Measurements from ENCODE around the gene CFAP20.

The CFAP20 gene

DNA sequence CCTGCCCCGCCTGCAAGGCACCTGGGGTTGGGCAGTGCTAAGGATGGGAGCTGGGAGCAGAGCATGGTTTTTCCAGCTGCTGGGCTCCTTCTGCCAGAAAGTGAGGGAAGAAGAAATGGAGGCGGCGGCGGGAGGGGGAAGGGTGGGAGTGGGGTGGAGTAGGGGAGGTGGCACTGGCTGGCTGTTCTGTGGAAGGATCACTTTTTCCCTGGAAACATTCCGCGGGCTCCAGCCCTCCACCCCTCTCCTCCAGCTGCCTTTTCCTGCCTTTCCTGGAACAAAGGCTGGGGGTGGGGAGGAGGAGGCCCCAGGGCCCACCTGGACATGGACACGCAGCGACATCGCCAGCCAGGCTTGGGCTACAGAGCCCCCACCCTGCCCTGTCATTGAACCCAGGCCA lies 41.1 kb downstream of the CFAP20 start:
- TF ChIP-seq, protein P1, sequence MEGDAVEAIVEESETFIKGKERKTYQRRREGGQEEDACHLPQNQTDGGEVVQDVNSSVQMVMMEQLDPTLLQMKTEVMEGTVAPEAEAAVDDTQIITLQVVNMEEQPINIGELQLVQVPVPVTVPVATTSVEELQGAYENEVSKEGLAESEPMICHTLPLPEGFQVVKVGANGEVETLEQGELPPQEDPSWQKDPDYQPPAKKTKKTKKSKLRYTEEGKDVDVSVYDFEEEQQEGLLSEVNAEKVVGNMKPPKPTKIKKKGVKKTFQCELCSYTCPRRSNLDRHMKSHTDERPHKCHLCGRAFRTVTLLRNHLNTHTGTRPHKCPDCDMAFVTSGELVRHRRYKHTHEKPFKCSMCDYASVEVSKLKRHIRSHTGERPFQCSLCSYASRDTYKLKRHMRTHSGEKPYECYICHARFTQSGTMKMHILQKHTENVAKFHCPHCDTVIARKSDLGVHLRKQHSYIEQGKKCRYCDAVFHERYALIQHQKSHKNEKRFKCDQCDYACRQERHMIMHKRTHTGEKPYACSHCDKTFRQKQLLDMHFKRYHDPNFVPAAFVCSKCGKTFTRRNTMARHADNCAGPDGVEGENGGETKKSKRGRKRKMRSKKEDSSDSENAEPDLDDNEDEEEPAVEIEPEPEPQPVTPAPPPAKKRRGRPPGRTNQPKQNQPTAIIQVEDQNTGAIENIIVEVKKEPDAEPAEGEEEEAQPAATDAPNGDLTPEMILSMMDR (IDR thresholded peaks at IDR 0.05): no peak
- Histone ChIP-seq H3K4me3 (no peak overlapping the region), H3K27ac (no peak overlapping the region)
- DNase-seq (ENCODE audit: low spot score): no peak

GRCh38 chr16:58087209-58087913 lies 41.8 kb downstream of the CFAP20 start:
- TF ChIP-seq, protein P1 (IDR thresholded peaks at IDR 0.05): no peak
- Histone ChIP-seq H3K27ac (no peak overlapping the region), H3K4me3 (no peak overlapping the region)
- DNase-seq (ENCODE audit: low spot score): no peak

DNA sequence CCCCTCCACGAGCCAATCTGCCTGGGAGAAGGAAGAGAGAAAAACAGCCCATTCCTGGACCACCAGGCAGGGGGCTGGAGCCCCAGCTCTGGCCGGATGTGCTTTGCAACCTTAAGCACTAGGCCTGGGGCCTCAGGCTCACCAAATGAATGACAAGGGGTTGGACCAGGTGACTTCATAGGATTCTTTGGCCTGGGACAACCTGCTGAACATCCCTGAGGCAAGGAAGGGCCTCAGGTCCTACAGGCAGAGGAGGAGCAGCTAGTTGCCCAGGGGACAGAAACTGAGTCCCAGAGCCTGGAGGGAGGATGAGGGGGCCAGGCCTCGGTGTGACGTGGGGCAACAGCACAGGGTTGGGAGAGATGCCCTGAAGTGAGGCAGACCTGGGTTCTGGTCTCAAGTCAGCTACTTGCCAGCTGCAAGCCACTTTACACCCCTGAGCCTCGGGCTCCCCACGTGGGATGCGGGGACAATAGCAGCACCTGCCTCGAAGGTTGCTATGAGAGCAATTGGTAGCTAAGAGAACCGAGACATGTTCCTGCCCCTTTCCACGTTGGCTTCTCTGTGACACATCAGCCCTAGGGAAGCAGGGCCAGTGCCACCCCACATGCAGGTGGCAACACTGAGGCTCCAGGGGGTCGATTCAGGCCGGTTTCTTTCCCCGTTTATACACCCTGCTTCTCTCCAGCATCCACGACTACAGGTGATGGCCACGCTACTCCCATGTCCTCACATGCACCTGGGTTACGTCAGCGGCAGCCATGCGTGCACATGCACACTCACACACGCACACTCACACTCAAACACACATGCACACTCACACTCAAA lies 42.6 kb downstream of the CFAP20 start:
- H3K27ac ChIP-seq: no peak overlapping the region
- DNase-seq (ENCODE audit: low spot score): no peak
- TF ChIP-seq, protein P1 (IDR thresholded peaks at IDR 0.05): no peak

GRCh38 chr16:58085584-58086251 lies 43.5 kb downstream of the CFAP20 start:
- TF ChIP-seq, protein P1 (IDR thresholded peaks at IDR 0.05): no peak
- no peak overlapping the region for H3K27ac ChIP-seq
- DNase-seq (ENCODE audit: low spot score): no peak

More for the DNA sequence above, 42.6 kb downstream of the CFAP20 start:
- H3K4me3 ChIP-seq: no peak overlapping the region

DNA sequence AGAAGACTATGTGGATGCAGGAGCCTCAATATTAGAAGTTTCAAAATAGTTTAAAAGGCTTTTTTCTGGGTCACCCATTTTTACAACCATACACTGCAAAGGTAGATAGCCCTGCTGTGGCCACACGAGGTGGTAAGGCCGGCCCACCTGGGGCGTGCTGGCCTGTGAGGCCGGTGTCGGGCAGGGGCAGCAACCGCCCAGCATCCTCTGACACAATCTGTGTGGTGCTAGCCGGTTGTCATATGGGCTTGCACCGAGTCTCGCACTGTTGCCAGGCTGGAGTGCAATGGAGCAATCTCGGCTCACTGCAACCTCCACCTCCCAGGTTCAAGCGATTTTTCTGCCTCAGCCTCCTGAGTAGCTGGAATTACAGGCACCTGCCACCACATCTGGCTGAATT lies 44.0 kb downstream of the CFAP20 start:
- TF ChIP-seq, protein P1 (IDR thresholded peaks at IDR 0.05): no peak
- no peak for DNase-seq (ENCODE audit: low spot score)
- Histone ChIP-seq H3K4me3 (no peak overlapping the region), H3K27ac (no peak overlapping the region)

More at GRCh38 chr16:58085584-58086251, 43.5 kb downstream of the CFAP20 start:
- H3K4me3 ChIP-seq: no peak overlapping the region

GRCh38 chr16:58084635-58085034 lies 44.5 kb downstream of the CFAP20 start:
- DNase-seq (ENCODE audit: low spot score): no peak
- no peak overlapping the region for H3K4me3 ChIP-seq
- TF ChIP-seq, protein P1 (IDR thresholded peaks at IDR 0.05): no peak
- no peak overlapping the region for H3K27ac ChIP-seq

Data from coronary artery (tissue), 2 donors.